Sigmoid colon (tissue), 4 donors: ENCODE measurements around the gene RBM15.

Experiments used
- CTCF ChIP-seq, 4 experiments: fragments of 450-650 bp in 3 of 4; fragments of 200-600 bp in 1 of 4; IDR thresholded peaks; one replicate each; pipeline ENCODE4 v1.5.1; 2016 to 2019; ENCODE audit warnings: antibody characterized with exemption in 4 of 4, mild to moderate bottlenecking in 3 of 4, moderate library complexity in 2 of 4
- EP300 ChIP-seq, 4 donors: sonication (generic); formaldehyde crosslinking; IDR thresholded peaks; one replicate each; pipeline ENCODE4 v1.6.1; 2017; ENCODE audit warnings: antibody characterized with exemption in 4 of 4
- POLR2A ChIP-seq, 2 donors: fragments of 450-650 bp; IDR thresholded peaks; one replicate each; pipeline ENCODE4 v1.6.1; 2016; ENCODE audit warnings: antibody characterized with exemption in 2 of 2, mild to moderate bottlenecking in 2 of 2, moderate library complexity in 2 of 2
- POLR2AphosphoS5 ChIP-seq, 4 donors: sonication (generic); formaldehyde crosslinking; IDR thresholded peaks; one replicate each; pipeline ENCODE4 v1.6.1; 2017; ENCODE audit warnings: antibody characterized with exemption in 4 of 4

GRCh38 chr1:110291241-110292030, 47.7 kb upstream of the RBM15 start:
- TF ChIP-seq CTCF (IDR thresholded peaks at IDR 0.05) (no peak), POLR2A (IDR thresholded peaks at IDR 0.05) (no peak), POLR2AphosphoS5 (IDR thresholded peaks at IDR 0.05) (no peak), EP300 (IDR thresholded peaks at IDR 0.05) (no peak)
